WI38 (cell line): ENCODE data around the gene P4HTM.

Source experiments
- H3K4me3 ChIP-seq: 2 replicates; pipeline ENCODE4 v1.5.1; 2011; ENCODE audit warnings: low read depth, mild to moderate bottlenecking, control low read depth, low read length
- CTCF ChIP-seq: IDR thresholded peaks from 2 replicates; pipeline ENCODE4 v1.5.1; 2012; ENCODE audit warnings: low read depth, mild to moderate bottlenecking, control low read depth, low read length

Gene P4HTM

GRCh38 chr3:49017229-49017970 is 27.4 kb downstream of the P4HTM start:
- TF ChIP-seq CTCF = no peak
- H3K4me3 ChIP-seq = peak overlapping the region; percentile 80

- peak within 1 kb of the TSS; percentile 80 for H3K4me3 ChIP-seq
- no peak for TF ChIP-seq CTCF
Measured at GRCh38 chr3:49017971-49018706, 28.1 kb downstream of the P4HTM start, which contains the start of gene DALRD3. DALRD3 (minus strand) TSS chr3:49018580; CDS start chr3:49018564, 16 bp downstream.

GRCh38 chr3:49018707-49019006 is 28.6 kb downstream of the P4HTM start:
- H3K4me3 ChIP-seq = peak overlapping the region; percentile 80
- TF ChIP-seq CTCF = no peak

GRCh38 chr3:49019941-49020329 is 29.9 kb downstream of the P4HTM start:
- no peak for TF ChIP-seq CTCF
- peak overlapping the region; percentile 71 for H3K4me3 ChIP-seq

GRCh38 chr3:49020330-49021212 is 30.5 kb downstream of the P4HTM start:
- no peak for TF ChIP-seq CTCF
- H3K4me3 ChIP-seq = peak overlapping the region; percentile 71

- peak overlapping the region; percentile 71 for H3K4me3 ChIP-seq
- TF ChIP-seq CTCF = no peak
Measured at GRCh38 chr3:49021213-49021812, 31.3 kb downstream of the P4HTM start.
